PFSK-1 (cell line): Measurements from ENCODE around the gene CEP135.

Experiments used
- FOXP2 ChIP-seq: optimal IDR thresholded peaks from 2 replicates; pipeline ENCODE3; 2011; ENCODE audit warnings: borderline replicate concordance, control low read depth, inconsistent platforms; ENCODE audit not compliant: insufficient read depth; ENCODE audit errors: extremely low read length, extremely low read depth
- POLR2AphosphoS5 ChIP-seq: IDR thresholded peaks from 2 replicates; pipeline ENCODE4 v1.6.1; 2012; ENCODE audit warnings: low read depth, mild to moderate bottlenecking, control low read depth, low read length, moderate library complexity
- SIN3A ChIP-seq: IDR thresholded peaks from 2 replicates; pipeline ENCODE4 v1.6.1; 2012; ENCODE audit warnings: mild to moderate bottlenecking, low read length, moderate library complexity, borderline replicate concordance; ENCODE audit not compliant: insufficient read depth
- TAF1 ChIP-seq: IDR thresholded peaks from 2 replicates; pipeline ENCODE4 v1.6.1; 2012; ENCODE audit warnings: low read length, control low read depth, borderline replicate concordance; ENCODE audit not compliant: insufficient read depth
- TF ChIP-seq, protein P1 (sequence below), 2 experiments: IDR thresholded peaks; 2 replicates each; pipeline versions ENCODE4 v1.6.1 to v1.8.0; 2011 to 2012; ENCODE audit warnings: low read depth in 2 of 2, low read length in 2 of 2, control low read depth in 1 of 2, inconsistent platforms in 1 of 2, mild to moderate bottlenecking in 1 of 2, moderate library complexity in 1 of 2; ENCODE audit not compliant: insufficient read depth in 1 of 2

The CEP135 gene

GRCh38 chr4:56051710-56052075 lies 102.9 kb downstream of the CEP135 start:
- TF ChIP-seq SIN3A (no peak), POLR2AphosphoS5 (no peak), FOXP2 (no peak), TAF1 (no peak)
- TF ChIP-seq, protein P1, sequence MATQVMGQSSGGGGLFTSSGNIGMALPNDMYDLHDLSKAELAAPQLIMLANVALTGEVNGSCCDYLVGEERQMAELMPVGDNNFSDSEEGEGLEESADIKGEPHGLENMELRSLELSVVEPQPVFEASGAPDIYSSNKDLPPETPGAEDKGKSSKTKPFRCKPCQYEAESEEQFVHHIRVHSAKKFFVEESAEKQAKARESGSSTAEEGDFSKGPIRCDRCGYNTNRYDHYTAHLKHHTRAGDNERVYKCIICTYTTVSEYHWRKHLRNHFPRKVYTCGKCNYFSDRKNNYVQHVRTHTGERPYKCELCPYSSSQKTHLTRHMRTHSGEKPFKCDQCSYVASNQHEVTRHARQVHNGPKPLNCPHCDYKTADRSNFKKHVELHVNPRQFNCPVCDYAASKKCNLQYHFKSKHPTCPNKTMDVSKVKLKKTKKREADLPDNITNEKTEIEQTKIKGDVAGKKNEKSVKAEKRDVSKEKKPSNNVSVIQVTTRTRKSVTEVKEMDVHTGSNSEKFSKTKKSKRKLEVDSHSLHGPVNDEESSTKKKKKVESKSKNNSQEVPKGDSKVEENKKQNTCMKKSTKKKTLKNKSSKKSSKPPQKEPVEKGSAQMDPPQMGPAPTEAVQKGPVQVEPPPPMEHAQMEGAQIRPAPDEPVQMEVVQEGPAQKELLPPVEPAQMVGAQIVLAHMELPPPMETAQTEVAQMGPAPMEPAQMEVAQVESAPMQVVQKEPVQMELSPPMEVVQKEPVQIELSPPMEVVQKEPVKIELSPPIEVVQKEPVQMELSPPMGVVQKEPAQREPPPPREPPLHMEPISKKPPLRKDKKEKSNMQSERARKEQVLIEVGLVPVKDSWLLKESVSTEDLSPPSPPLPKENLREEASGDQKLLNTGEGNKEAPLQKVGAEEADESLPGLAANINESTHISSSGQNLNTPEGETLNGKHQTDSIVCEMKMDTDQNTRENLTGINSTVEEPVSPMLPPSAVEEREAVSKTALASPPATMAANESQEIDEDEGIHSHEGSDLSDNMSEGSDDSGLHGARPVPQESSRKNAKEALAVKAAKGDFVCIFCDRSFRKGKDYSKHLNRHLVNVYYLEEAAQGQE (IDR thresholded peaks at IDR 0.05; ENCODE audit: insufficient read depth in 1 of 2, low read depth in 2 of 2, low read length in 2 of 2): no peak

DNA sequence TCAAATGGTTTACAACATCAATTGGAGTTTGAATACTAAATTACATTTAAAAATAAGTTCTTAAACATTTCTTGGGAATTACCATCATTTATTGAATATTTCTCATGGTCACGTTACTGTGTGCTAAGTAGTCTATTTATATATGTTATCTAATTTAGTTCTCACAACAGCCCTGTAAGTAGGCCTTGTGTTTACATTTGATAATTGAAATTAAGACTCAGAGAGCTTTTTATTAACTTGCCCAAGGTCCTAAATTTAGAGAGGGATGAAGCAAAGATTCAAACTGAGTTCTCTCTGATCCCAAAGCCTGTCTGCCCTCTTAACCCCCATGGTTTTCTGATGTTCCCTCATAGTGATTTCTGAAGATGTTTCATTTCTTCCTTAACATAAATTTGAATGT lies 103.7 kb downstream of the CEP135 start:
- TF ChIP-seq FOXP2: no peak

DNA sequence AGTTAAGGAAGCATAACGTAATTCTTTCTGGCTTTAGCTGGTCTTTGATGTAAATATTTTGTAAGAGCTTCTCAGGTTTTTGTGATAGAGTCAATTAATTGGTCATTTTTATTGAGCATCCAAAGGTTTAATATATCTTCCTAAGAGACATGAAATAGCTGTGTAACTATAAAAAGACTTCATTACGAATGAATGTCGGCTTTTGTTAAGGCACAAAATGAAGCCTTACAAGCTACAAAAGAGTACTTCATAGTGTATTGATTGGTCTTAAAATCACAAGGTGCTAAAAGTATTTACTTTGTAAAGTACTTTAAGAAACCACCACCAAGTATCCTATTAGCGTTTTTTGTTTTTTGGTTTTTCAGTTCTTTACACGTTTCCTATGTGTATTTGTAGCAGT lies 104.2 kb downstream of the CEP135 start:
- TF ChIP-seq, protein P1 (IDR thresholded peaks at IDR 0.05; ENCODE audit: insufficient read depth in 1 of 2, low read depth in 2 of 2, low read length in 2 of 2): no peak
- TF ChIP-seq POLR2AphosphoS5: no peak
- TF ChIP-seq TAF1: no peak
- no peak for TF ChIP-seq FOXP2
- no peak for TF ChIP-seq SIN3A

GRCh38 chr4:56055027-56055977 lies 106.6 kb downstream of the CEP135 start:
- TF ChIP-seq FOXP2: no peak
- TF ChIP-seq, protein P1 (IDR thresholded peaks at IDR 0.05; ENCODE audit: insufficient read depth in 1 of 2, low read depth in 2 of 2, low read length in 2 of 2): no peak
- no peak for TF ChIP-seq POLR2AphosphoS5

DNA sequence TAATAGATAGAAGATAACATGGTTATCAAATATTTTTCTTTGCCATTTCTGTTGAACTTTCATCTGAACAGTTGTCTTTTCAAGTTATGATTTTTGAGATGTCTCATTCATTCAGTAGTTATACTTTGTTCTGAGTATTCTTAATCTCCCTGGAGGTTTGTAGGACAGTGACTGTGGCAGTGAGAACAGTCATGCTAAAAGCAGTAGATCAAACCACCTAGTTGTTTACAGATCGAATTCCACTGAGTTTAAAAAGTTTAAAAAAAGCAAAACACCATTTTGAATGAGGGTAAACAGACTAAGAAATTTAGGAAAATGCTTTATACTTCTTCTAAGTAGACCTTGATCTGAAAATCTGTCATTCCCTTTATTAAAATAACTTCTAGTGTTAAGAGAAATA lies 107.2 kb downstream of the CEP135 start:
- no peak for TF ChIP-seq SIN3A
- TF ChIP-seq POLR2AphosphoS5: no peak
- TF ChIP-seq, protein P1 (IDR thresholded peaks at IDR 0.05; ENCODE audit: insufficient read depth in 1 of 2, low read depth in 2 of 2, low read length in 2 of 2): no peak
- no peak for TF ChIP-seq TAF1
- no peak for TF ChIP-seq FOXP2
